Measurements from ENCODE around the gene RFT1. TPM values are rescaled to one million over a fixed set of nuclear protein-coding genes. Genes with fewer than 3 reads are reported as not detected.

The RFT1 gene
- total and polyA plus RNA-seq, 2 of the 13 experiments (the other 11 are each of a cell fraction or from before 2014, with no cell fraction given): 23.2 to 37.0 TPM

DNA sequence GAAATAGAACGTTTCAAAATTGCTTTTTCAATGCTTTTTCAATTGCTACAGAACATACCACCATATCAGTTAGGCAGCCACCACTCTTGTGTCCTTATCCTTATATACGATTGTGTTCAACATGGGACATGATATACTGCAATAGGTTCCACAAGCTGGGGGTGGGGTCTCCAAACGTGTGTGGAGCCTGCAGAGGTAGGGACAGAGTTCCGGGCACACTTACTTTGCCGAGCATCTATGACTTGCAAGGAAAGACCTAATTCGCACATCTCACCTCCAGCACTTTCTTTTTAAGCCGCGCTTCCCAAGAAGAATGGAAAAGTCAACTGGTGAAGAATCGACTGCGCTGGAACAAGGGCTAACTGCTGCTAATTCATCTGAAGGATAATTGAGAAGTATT is 44.8 kb downstream of the RFT1 start:
- H3K36me3 ChIP-seq (replicated peaks in 1 of 2; ENCODE audit: control insufficient read depth in 1 of 2, insufficient read depth in 2 of 2, low read length in 2 of 2): 0 out of 5 replicates have a peak, but pooled peaks cover 4 to 6% of the 10 kb centered on the region in 2 experiments
- no TSS peak for BruUV-seq (replicated peaks)
- H3K4me2 ChIP-seq (ENCODE audit: low read depth, low read length): no peak overlapping the region
- POLR2A ChIA-PET: no interaction called here
- no peaks in the 10 kb centered on the region for H3K9me3 ChIP-seq (ENCODE audit: low read length)
- H3K4me3 ChIP-seq (replicated peaks in 1 of 3; ENCODE audit: insufficient read depth in 1 of 3, low read depth in 2 of 3, low read length in 3 of 3): no peak overlapping the region
- H3K9ac ChIP-seq (ENCODE audit: insufficient read depth, low read depth, low read length): no peak overlapping the region
- in situ Hi-C loops (cut with HindIII; ENCODE audit: extremely low pct_ligation_motif_present, low pct_unique_long_range_greater_than_20kb) (no loop called here), intact Hi-C loops (cut with micrococcal nuclease; ENCODE audit: unreplicated experiment) (no loop called here)
- TF ChIP-seq MIER3 (CRISPR knock-in tag; IDR thresholded peaks at IDR 0.05; ENCODE audit: borderline replicate concordance): no peak
- TF ChIP-seq EED (CRISPR knock-in tag; IDR thresholded peaks at IDR 0.05): no peak
- TF ChIP-seq ZBTB40 (IDR thresholded peaks at IDR 0.05): no peak
- TF ChIP-seq ZBTB40 (CRISPR knock-in tag; IDR thresholded peaks at IDR 0.05): no peak
- TF ChIP-seq HDAC2 (CRISPR knock-in tag; IDR thresholded peaks at IDR 0.05): no peak
- H3K27ac ChIP-seq (ENCODE audit: extremely low read length, insufficient read depth, low read length): no peak overlapping the region
- no peak overlapping the region for H2AFZ ChIP-seq (ENCODE audit: low read length)
- DNase-seq (ENCODE audit: low spot score) (no peak), ATAC-seq (no peak), FAIRE-seq (no peak)
- CTCF ChIA-PET (ENCODE audit: low intra/inter-chr PET ratio, low total read pairs): no interaction called here
- 84% methylated on average over 10 of the region's 10 CpGs for WGBS (ENCODE audit: low lambda C conversion rate)
- no peaks in the 10 kb centered on the region for H4K20me1 ChIP-seq (ENCODE audit: insufficient read depth, low read length)
- H3K27me3 ChIP-seq (ENCODE audit: control insufficient read depth in 1 of 2, insufficient read depth in 2 of 2, low read length in 2 of 2): no peaks in the 10 kb centered on the region; a peak in 1 of 5 replicates
- no peaks in the 10 kb centered on the region for H3K79me2 ChIP-seq (ENCODE audit: insufficient read depth, low read length)
- H3K4me1 ChIP-seq (ENCODE audit: insufficient read depth, low read length): peaks cover 19% of the 10 kb centered on the region
